Activated naive CD4-positive, alpha-beta T cell treated with anti-CD3 and anti-CD28 coated beads for 36 hours (primary cell): ENCODE data around the gene DNAH14. TPM values are rescaled to one million over a fixed set of nuclear protein-coding genes. Genes with fewer than 3 reads are reported as not detected.
"Not testable (repeated sequence)": the region's sequence is repeated elsewhere in the genome, so short reads cannot be mapped to it uniquely, and the experiment has no call there.

Experiments
- CTCF ChIA-PET: fragments of 350-600 bp; sonication (Branson Sonifier 250); formaldehyde crosslinking; loops from one replicate; lab custom pipeline; 2021; ENCODE audit warnings: antibody characterized with exemption; lab: Charles Lee
- DNase-seq: peaks from one replicate; pipeline ENCODE4 v3.0.0-alpha.2; 2020
- H3K27ac Mint-ChIP-seq: one replicate; pipeline ENCODE4 v1.8.0; 2021; ENCODE audit warnings: mild to moderate bottlenecking, mixed read lengths
- H3K27me3 Mint-ChIP-seq: one replicate; pipeline ENCODE4 v1.8.0; 2021; ENCODE audit warnings: low read depth, mixed read lengths
- H3K36me3 Mint-ChIP-seq: one replicate; pipeline ENCODE4 v1.8.0; 2021; ENCODE audit warnings: low read depth, mixed read lengths
- H3K4me1 Mint-ChIP-seq: one replicate; pipeline ENCODE4 v1.8.0; 2021; ENCODE audit warnings: low read depth, mixed read lengths
- H3K4me3 Mint-ChIP-seq: one replicate; pipeline ENCODE4 v1.8.0; 2021; ENCODE audit warnings: mild to moderate bottlenecking, moderate library complexity, mixed read lengths
- H3K9me3 Mint-ChIP-seq: one replicate; pipeline ENCODE4 v1.8.0; 2021; ENCODE audit warnings: mixed read lengths
- intact Hi-C: fragments of 100-400 bp; cut with micrococcal nuclease; formaldehyde crosslinking; loops from one replicate; pipeline ENCODE4 v1.15.1; 2023
- total RNA-seq, 2 experiments: library from RNA; stranded (reverse); gene quantifications; one replicate each; pipeline ENCODE4 v1.2.3, GENCODE V29; 2021

DNAH14 gene
- under 1 TPM; 0.38 to 0.89 TPM for total RNA-seq

DNA sequence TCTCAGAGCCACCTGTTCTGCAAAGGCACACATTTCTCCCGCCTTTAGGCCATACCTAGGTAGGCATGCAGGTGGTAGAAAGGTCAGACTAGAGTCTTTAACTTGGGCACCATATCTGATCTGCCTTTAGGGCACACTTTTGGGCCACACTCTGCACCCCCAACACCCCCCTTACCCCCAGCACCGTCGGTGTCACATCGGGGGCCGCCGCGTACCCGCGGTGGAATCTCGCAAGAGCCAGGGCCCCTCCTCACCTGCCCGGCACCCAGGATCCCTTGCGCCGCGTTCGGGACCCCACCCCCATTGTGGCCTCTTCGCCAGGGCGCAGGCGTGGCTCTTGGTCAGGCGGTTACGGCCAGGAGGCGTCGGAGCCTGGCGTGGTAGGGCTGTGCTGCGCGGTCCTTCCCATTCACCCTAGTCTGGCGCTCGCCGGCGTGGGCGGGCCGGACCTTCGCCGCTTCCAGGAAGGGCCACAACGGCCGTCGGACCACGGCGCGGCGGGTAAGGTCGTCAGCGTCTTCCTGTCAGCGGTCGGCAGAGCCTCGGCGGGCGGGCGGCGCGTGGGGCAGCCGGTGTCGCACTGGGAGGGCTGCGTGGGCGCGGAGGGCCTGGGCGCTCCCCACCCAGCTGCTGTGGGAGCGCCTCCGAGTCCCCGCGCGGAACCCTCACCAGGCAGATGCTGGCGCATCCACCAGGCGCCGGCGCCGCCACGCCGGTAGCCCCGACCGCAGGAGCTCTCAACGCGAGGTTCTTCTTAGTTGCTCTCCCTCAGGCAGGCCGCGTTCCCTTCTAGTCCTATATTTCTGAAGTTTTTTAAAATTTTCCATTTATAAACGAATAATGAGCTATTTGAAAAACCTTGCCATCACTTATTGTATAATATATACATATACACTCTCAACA is at the start of gene DNAH14:
TSS of gene DNAH14 (plus strand) at position 341 of the 903 bp plus-strand sequence. CDS start 23,028 bp downstream, outside the sequence.
- peaks cover 22% of the 10 kb centered on the region for H3K9me3 Mint-ChIP-seq
- H3K4me1 Mint-ChIP-seq = no peaks in the 10 kb centered on the region
- peak within 1 kb of the TSS; percentile 66 for H3K4me3 Mint-ChIP-seq
- H3K27me3 Mint-ChIP-seq = peaks cover 37% of the 10 kb centered on the region
- CTCF ChIA-PET = no interaction called here
- no peak within 1 kb of the TSS for H3K27ac Mint-ChIP-seq
- intact Hi-C loops = no loop called here
- H3K36me3 Mint-ChIP-seq = peaks cover 8% of the 10 kb centered on the region
- DNase-seq = peak; percentile 10

DNA sequence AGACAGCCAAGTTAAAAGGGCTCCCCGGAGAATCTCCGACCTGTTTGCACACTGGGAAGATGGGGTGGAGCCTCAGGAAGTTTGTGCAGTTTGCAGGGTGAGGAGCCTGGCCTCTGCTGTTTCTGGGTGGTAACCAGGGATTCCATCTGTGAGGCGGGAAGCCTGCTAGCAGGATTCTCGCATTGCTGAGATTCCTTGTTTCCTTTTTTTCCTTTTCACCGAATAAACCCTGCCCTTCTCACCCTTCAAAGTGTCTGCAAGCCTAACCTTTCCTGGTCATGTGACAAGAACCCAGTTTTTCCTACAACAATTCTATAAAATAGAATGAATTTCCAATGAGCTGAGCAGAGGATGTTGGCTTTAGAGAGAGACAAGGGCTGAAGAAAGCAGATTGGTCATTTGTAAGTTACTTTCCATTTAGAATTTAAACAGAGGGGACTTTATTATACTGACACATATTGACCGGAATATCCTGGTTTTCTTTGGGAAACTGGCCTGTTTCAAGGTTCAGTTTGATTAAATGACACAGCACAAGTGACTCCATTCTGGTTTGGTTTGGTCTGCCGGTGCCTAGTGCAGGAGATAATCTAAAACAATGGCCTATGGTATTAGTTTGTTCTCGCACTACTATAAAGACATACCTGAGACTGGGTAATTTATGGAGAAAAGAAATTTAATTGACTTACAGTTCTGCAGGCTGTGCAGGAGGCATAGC is 48.7 kb upstream of the DNAH14 start:
- no peaks in the 10 kb centered on the region for H3K36me3 Mint-ChIP-seq
- H3K27me3 Mint-ChIP-seq = peaks cover 21% of the 10 kb centered on the region
- peaks cover 9% of the 10 kb centered on the region for H3K9me3 Mint-ChIP-seq
- H3K27ac Mint-ChIP-seq = no peak overlapping the region
- H3K4me1 Mint-ChIP-seq = no peaks in the 10 kb centered on the region
- H3K4me3 Mint-ChIP-seq = no peak overlapping the region
- intact Hi-C loops = no loop called here
- CTCF ChIA-PET = interaction anchor here (1.1 kb wide), 1 partner anchor 28 kb away, joined by 4 read pairs; no protein-coding TSS in a partner anchor
- DNase-seq = no peak

DNA sequence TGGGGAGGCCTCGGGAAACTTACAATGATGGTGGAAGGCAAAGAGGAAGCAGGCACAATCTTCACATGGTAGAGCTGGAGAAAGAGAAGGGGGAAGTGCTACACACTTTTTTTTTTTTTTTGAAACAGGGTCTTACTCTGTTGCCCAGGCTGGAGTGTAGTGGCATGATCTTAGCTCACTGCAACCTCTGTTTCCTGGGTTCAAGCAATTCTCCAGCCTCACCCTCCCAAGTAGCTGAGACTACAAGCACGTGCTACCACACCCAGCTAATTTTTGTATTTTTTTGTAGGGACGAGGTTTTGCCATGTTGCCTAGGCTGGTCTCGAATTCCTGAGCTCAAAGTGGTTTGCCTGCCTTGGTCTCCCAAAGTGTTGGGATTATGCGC is 48.2 kb upstream of the DNAH14 start:
- CTCF ChIA-PET = interaction anchor here (1.1 kb wide), 1 partner anchor 29 kb away, joined by 4 read pairs; no protein-coding TSS in a partner anchor
- H3K27me3 Mint-ChIP-seq = peaks cover 16% of the 10 kb centered on the region
- H3K4me1 Mint-ChIP-seq, H3K4me3 Mint-ChIP-seq, DNase-seq, H3K36me3 Mint-ChIP-seq, H3K27ac Mint-ChIP-seq, intact Hi-C loops: not testable (repeated sequence)
- peaks cover 11% of the 10 kb centered on the region for H3K9me3 Mint-ChIP-seq

- peaks cover 11% of the 10 kb centered on the region for H3K9me3 Mint-ChIP-seq
- no peaks in the 10 kb centered on the region for H3K36me3 Mint-ChIP-seq
- CTCF ChIA-PET = interaction anchor here (1.1 kb wide), 1 partner anchor 29 kb away, joined by 4 read pairs; no protein-coding TSS in a partner anchor
- H3K27ac Mint-ChIP-seq = no peak overlapping the region
- H3K4me3 Mint-ChIP-seq = no peak overlapping the region
- no peaks in the 10 kb centered on the region for H3K4me1 Mint-ChIP-seq
- intact Hi-C loops = no loop called here
- DNase-seq = no peak
- peaks cover 11% of the 10 kb centered on the region for H3K27me3 Mint-ChIP-seq
These were observed 47.7 kb upstream of the DNAH14 start for GRCh38 chr1:224881762-224882211.

DNA sequence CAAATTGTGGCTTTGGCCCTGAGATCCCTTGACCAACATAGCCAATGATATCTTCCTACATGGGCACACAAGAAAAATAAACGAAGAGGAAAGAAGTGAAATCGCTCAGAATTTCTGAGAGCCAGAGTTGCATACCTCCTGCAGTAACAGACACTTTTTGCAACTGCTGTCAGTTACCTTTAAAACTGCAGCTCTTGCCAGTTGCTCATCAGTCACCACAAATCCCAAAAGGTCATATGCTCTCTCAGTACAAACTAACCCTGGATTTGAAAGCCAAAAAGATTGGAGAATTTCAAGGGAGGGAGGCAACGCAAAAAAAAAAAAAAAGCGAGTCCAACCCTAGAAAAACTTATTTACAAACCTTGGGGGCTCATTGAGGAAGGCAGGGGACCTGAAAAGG is 47.2 kb upstream of the DNAH14 start:
- H3K4me3 Mint-ChIP-seq = no peak overlapping the region
- H3K4me1 Mint-ChIP-seq = no peaks in the 10 kb centered on the region
- peaks cover 11% of the 10 kb centered on the region for H3K9me3 Mint-ChIP-seq
- H3K27ac Mint-ChIP-seq = no peak overlapping the region
- DNase-seq = no peak
- no peaks in the 10 kb centered on the region for H3K36me3 Mint-ChIP-seq
- intact Hi-C loops = no loop called here
- peaks cover 9% of the 10 kb centered on the region for H3K27me3 Mint-ChIP-seq
- CTCF ChIA-PET = no interaction called here

DNA sequence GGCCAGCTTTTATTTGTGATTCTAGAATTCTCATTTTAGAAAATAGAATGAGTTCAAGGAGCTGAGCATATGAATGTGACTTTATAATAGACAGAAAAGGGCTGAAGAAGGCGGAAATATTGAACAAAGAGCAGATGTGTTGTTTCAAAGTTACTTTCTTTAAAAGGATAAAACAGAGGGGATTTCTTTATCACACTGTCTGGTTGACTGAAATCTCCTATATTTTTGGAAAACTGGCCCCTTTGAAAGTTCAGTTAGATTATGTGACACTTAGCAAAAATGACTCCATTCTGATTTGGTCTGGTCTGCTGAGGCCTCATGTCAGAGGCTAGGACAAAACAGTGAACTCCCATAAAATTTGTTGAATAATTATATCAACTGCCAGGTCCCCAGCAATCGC is 46.4 kb upstream of the DNAH14 start:
- CTCF ChIA-PET = no interaction called here
- H3K4me3 Mint-ChIP-seq = no peak overlapping the region

GRCh38 chr1:224884361-224884801 is 45.1 kb upstream of the DNAH14 start:
- intact Hi-C loops = no loop called here
- peaks cover 11% of the 10 kb centered on the region for H3K9me3 Mint-ChIP-seq
- H3K36me3 Mint-ChIP-seq = no peaks in the 10 kb centered on the region
- CTCF ChIA-PET = no interaction called here
- no peak overlapping the region for H3K4me3 Mint-ChIP-seq
- H3K4me1 Mint-ChIP-seq = no peaks in the 10 kb centered on the region
- DNase-seq = no peak
- no peak overlapping the region for H3K27ac Mint-ChIP-seq
- H3K27me3 Mint-ChIP-seq = peaks cover 6% of the 10 kb centered on the region

More for the DNA sequence above, 46.4 kb upstream of the DNAH14 start:
- H3K27me3 Mint-ChIP-seq = peaks cover 9% of the 10 kb centered on the region
- DNase-seq = no peak
- intact Hi-C loops = no loop called here
- H3K27ac Mint-ChIP-seq = no peak overlapping the region
- H3K9me3 Mint-ChIP-seq = peaks cover 11% of the 10 kb centered on the region
- no peaks in the 10 kb centered on the region for H3K36me3 Mint-ChIP-seq
- H3K4me1 Mint-ChIP-seq = no peaks in the 10 kb centered on the region

DNA sequence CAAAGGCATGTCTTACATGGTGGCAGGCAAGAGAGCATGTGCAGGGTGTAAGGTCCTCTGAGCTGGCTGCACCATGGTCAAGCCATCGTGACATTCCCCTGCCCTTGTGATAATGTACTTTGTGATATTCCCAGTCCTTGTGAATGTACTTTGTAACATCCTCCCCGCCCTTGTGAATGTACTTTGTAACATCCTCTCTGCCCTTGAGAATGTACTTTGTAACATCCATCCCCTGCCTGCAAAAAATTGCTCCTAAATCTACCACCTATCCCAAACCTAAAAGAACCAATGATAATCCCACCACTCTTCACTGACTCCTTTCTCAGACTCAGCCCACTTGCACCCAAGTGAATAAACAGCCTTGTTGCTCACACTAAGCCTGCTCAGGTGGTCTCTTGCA is 44.1 kb upstream of the DNAH14 start:
- H3K27me3 Mint-ChIP-seq, H3K4me1 Mint-ChIP-seq, H3K4me3 Mint-ChIP-seq, CTCF ChIA-PET, H3K27ac Mint-ChIP-seq, DNase-seq, H3K36me3 Mint-ChIP-seq, intact Hi-C loops: not testable (repeated sequence)
- H3K9me3 Mint-ChIP-seq = peaks cover 11% of the 10 kb centered on the region

DNA sequence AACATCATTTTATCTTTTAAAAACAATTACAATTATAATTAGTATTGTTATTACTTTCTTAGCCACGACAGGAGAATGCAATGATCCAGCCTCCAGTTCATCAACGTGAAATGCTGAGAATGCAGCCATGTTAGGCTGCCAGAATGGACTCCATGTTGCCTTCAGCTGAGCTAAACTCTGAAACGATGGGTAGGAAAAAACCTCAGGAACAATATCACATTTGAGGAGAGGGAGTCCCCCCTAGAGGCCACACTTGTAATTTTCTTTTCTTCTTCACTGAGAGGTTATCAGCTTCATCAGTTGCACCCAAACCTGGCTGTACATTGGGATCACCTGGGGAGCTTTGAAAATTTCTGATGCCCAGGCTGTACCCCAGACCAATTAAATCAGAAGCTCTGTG is 34.6 kb upstream of the DNAH14 start:
- Mint-ChIP-seq H3K9me3 (peaks cover 1% of the 10 kb centered on the region), H3K4me3 (no peak overlapping the region)
- intact Hi-C loops = no loop called here

DNA sequence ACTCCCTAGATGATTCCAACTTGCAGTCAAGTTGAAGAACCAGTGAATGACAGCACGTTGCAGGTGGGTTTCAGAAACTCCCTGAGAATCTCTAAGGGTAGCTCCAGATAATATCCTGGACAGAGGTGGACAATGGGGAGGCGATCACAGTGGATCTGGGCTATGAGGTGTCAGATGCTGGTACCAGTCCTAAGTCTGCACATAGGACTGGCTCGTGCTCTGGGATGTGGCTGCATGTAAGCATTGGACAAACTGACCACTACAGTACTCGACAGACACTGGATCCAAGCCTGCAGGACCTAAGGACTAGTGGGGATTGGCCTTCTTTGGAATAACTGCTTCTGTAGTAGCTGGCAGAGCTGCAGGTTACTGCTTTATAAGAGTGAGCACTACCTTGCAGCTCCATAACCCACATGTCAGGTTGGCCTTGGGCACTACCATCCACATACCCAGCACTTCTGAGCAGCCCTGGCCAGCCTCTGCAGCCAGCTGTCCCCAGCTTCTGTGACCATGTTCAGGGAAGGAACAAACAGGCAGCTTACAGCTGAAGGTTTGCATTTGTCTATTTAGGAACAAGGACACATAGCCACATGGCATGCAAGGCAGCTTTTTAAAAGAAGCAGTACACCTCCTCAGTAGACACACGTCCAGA is 33.2 kb upstream of the DNAH14 start:
- intact Hi-C loops = no loop called here
- no peak overlapping the region for H3K4me3 Mint-ChIP-seq
- CTCF ChIA-PET = interaction anchor here (1.8 kb wide), 1 partner anchor 26 kb away, joined by 5 read pairs; no protein-coding TSS in a partner anchor
- H3K9me3 Mint-ChIP-seq = peaks cover 1% of the 10 kb centered on the region
- no peaks in the 10 kb centered on the region for H3K4me1 Mint-ChIP-seq
- peaks cover 2% of the 10 kb centered on the region for H3K27me3 Mint-ChIP-seq
- DNase-seq = no peak
- no peak overlapping the region for H3K27ac Mint-ChIP-seq
- H3K36me3 Mint-ChIP-seq = no peaks in the 10 kb centered on the region

More for the DNA sequence above, 34.6 kb upstream of the DNAH14 start:
- CTCF ChIA-PET = interaction anchor here (0.7 to 1.3 kb wide), 2 partner anchors 28 to 41 kb away, joined by 3 to 4 read pairs; no protein-coding TSS in a partner anchor
- H3K4me1 Mint-ChIP-seq = no peaks in the 10 kb centered on the region
- DNase-seq = no peak
- peaks cover 2% of the 10 kb centered on the region for H3K27me3 Mint-ChIP-seq
- H3K36me3 Mint-ChIP-seq = no peaks in the 10 kb centered on the region
- no peak overlapping the region for H3K27ac Mint-ChIP-seq

GRCh38 chr1:224897529-224898327 is 31.7 kb upstream of the DNAH14 start:
- no peak overlapping the region for H3K4me3 Mint-ChIP-seq
- H3K4me1 Mint-ChIP-seq = no peaks in the 10 kb centered on the region
- H3K27ac Mint-ChIP-seq = no peak overlapping the region
- intact Hi-C loops = no loop called here
- CTCF ChIA-PET = interaction anchor here (1.8 kb wide), 1 partner anchor 25 kb away, joined by 5 read pairs; no protein-coding TSS in a partner anchor
- peaks cover 1% of the 10 kb centered on the region for H3K9me3 Mint-ChIP-seq
- H3K27me3 Mint-ChIP-seq = peaks cover 2% of the 10 kb centered on the region
- no peak for DNase-seq
- no peaks in the 10 kb centered on the region for H3K36me3 Mint-ChIP-seq
